ENCODE data around the gene HCFC2. TPM values are rescaled to one million over a fixed set of nuclear protein-coding genes. Genes with fewer than 3 reads are reported as not detected.

Gene HCFC2
- total and polyA plus RNA-seq, 2 of the 8 experiments (the other 6 are each of a cell fraction or from before 2014, with no cell fraction given), result 0.62 to 1.8 TPM

DNA sequence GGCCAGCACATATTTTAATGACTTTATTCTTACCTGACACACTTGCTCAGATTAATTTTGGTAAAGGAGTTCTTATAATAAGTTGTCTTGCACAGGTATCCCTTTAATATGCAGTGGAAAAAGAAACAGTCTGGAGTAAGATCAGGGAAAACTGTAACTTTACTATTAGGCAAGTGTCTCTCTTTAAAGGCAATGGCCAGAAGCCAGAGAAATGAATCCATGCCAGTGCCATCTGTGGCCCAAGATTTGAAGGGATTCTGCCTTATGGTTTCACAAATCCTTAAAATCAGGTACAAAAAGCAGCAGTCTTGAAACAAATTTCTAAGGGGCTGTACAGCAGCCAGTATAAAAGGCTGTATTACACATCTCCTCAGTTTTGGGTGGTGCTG, 51.2 kb downstream of the HCFC2 start:
- Histone ChIP-seq H4K8ac (ENCODE audit: extremely low read depth, insufficient read depth, low read length) (no peak overlapping the region), H3K14ac (ENCODE audit: insufficient read length) (no peak overlapping the region), H3K27ac (ENCODE audit: low read depth, low read length) (no peak overlapping the region), H3K36me3 (ENCODE audit: control insufficient read depth in 2 of 4, insufficient read depth in 4 of 4, low read length in 3 of 4) (peaks cover 0 to 35% (median 12%) of the 10 kb centered on the region in 4 experiments; a peak in 4 of 8 replicates), H3K4me2 (ENCODE audit: insufficient read depth in 1 of 2, low read depth in 2 of 2, low read length in 2 of 2) (no peak overlapping the region), H2BK20ac (ENCODE audit: low read length) (no peak overlapping the region), H3K27me3 (replicated peaks in 1 of 4; ENCODE audit: control insufficient read depth in 3 of 4, extremely low read depth in 1 of 4, insufficient read depth in 3 of 4, low read length in 3 of 4) (no peaks in the 10 kb centered on the region), H2BK5ac (ENCODE audit: low read depth, low read length) (no peak overlapping the region), H3K79me1 (ENCODE audit: low read depth, low read length) (no peaks in the 10 kb centered on the region), H3K23ac (ENCODE audit: insufficient read length) (no peak overlapping the region), H3K18ac (ENCODE audit: extremely low read depth, low read length) (no peak overlapping the region), H2AFZ (ENCODE audit: low read length) (no peak overlapping the region), H2BK12ac (ENCODE audit: low read depth, low read length) (no peak overlapping the region), H2AK5ac (ENCODE audit: low read depth, low read length) (no peak overlapping the region), H3K79me2 (ENCODE audit: control insufficient read depth in 1 of 2, insufficient read depth in 2 of 2, low read length in 2 of 2) (no peaks in the 10 kb centered on the region), H3K9ac (replicated peaks in 1 of 4; ENCODE audit: extremely low read depth in 1 of 4, low read depth in 3 of 4, low read length in 3 of 4) (no peak overlapping the region), H3K56ac (replicated peaks; ENCODE audit: insufficient read length, low read depth, low read length) (no peak overlapping the region), H3K4me3 (ENCODE audit: extremely low read depth in 1 of 4, insufficient read depth in 2 of 4, low read depth in 3 of 4, low read length in 4 of 4) (no peak overlapping the region), H2BK120ac (replicated peaks; ENCODE audit: low read depth, low read length) (no peak overlapping the region), H3K4me1 (replicated peaks in 1 of 4; ENCODE audit: control insufficient read depth in 3 of 4, insufficient read depth in 4 of 4, low read length in 3 of 4) (peaks cover 0 to 1% (median 0%) of the 10 kb centered on the region in 4 experiments; a peak in 1 of 7 replicates), H4K5ac (ENCODE audit: insufficient read length, low read depth, low read length) (no peak overlapping the region), H3K9me3 (ENCODE audit: insufficient read depth in 2 of 2, low read depth in 1 of 2, low read length in 1 of 2) (no peaks in the 10 kb centered on the region), H3K23me2 (ENCODE audit: low read depth, low read length) (no peaks in the 10 kb centered on the region), H3K4ac (replicated peaks; ENCODE audit: insufficient read length, low read depth, low read length) (no peak overlapping the region), H2BK15ac (ENCODE audit: low read length) (no peak overlapping the region), H4K91ac (replicated peaks; ENCODE audit: insufficient read length, low read length) (no peak overlapping the region), H4K20me1 (replicated peaks in 1 of 2; ENCODE audit: control insufficient read depth in 1 of 2, insufficient read depth in 2 of 2, low read length in 2 of 2) (no peaks in the 10 kb centered on the region)
- FAIRE-seq (no peak), DNase-seq (ENCODE audit: low read depth in 1 of 2, low spot score in 2 of 2) (no peak)
- ChIA-PET POLR2A (ENCODE audit: partially characterized antibody) (interaction anchor here (1.3 kb wide), 1 partner anchor 23 kb away, joined by 3 read pairs; the partner anchor contains the start of gene NFYB), CTCF (ENCODE audit: partially characterized antibody) (interaction anchor here (0.6 kb wide), 1 partner anchor 282 kb away, joined by 3 read pairs; no protein-coding TSS in a partner anchor)
- TF ChIP-seq FOSL1 (IDR thresholded peaks at IDR 0.05; ENCODE audit: insufficient read depth, low read depth, low read length) (no peak), KDM4A (IDR thresholded peaks at IDR 0.05; ENCODE audit: low read depth, low read length, severe bottlenecking) (no peak)

Data from H1 (cell line).